ENCODE data around the gene FAM174C.

Gene FAM174C

DNA sequence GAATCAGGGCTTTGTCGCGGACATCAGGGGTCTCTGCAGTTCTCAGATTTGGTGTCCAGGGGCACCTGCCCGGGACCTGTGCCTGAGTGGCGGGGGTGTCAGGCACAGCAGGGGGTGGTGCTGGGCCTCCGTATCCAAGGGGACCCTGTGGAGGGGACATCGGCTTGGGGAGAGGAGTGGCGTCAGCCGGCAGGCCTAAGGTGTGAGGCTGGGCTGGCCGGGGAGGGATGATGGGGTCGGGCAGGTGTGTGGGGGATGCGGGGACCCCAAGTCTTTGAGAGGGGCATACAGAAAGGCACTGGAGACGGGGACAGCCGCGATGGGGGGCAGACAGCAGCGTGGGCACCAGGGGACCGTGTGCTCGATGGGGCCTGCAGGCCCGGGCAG, 12.9 kb downstream of the FAM174C start:
- no peak for DNase-seq (ENCODE audit: low read depth)
- TF ChIP-seq, protein P1, sequence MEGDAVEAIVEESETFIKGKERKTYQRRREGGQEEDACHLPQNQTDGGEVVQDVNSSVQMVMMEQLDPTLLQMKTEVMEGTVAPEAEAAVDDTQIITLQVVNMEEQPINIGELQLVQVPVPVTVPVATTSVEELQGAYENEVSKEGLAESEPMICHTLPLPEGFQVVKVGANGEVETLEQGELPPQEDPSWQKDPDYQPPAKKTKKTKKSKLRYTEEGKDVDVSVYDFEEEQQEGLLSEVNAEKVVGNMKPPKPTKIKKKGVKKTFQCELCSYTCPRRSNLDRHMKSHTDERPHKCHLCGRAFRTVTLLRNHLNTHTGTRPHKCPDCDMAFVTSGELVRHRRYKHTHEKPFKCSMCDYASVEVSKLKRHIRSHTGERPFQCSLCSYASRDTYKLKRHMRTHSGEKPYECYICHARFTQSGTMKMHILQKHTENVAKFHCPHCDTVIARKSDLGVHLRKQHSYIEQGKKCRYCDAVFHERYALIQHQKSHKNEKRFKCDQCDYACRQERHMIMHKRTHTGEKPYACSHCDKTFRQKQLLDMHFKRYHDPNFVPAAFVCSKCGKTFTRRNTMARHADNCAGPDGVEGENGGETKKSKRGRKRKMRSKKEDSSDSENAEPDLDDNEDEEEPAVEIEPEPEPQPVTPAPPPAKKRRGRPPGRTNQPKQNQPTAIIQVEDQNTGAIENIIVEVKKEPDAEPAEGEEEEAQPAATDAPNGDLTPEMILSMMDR (IDR thresholded peaks at IDR 0.05; ENCODE audit: control insufficient read depth, insufficient read depth, low read depth, low read length, missing control alignments): no peak

DNA sequence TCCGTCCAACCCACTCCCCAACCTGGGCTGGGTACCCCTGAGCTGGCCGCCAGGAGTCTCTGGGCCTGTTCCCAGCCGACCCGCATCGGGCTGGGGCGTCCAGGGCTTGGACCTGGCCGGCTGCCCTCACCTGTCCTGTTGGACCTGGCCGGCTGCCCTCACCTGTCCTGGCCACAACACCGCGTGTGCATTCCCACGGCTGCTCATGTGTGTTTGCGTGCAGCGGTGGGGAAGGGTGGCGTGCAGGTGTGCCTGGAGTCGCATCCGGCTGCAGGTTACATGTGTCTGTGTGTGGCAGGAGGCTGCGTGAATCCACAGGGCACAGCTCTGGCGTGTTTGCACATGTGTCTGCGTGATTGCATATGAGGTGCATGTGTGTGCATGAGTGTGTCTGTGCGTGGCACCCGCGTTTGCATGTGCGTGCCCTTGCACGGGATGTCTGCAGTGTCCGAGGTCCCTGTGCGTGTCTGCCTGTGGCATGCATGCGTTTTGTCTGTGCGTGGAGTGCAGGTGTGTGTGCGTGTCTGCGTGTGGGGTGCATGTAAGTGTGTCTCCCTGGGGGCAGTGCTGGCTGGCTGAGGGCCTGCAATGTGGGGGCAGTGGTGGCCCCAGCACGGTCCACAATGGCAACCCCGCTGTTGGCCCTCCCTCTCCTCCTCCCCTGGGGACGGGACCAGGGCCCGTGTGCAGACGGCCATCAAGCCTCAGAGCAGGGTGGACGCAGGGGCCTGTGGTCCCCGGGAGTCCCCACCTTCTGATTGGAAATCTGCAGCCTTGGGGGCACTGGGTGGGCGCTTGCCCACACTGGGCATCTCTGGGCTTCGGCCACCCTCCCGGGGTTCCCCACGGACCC, 13.7 kb downstream of the FAM174C start:
- DNase-seq (ENCODE audit: low read depth): no peak
- no peak overlapping the region for H3K4me3 ChIP-seq (ENCODE audit: control insufficient read depth, low read depth, low read length)
- TF ChIP-seq, protein P1 (IDR thresholded peaks at IDR 0.05; ENCODE audit: control insufficient read depth, insufficient read depth, low read depth, low read length, missing control alignments): no peak

More for the DNA sequence above, 12.9 kb downstream of the FAM174C start:
- H3K4me3 ChIP-seq (ENCODE audit: control insufficient read depth, low read depth, low read length): no peak overlapping the region

DNA sequence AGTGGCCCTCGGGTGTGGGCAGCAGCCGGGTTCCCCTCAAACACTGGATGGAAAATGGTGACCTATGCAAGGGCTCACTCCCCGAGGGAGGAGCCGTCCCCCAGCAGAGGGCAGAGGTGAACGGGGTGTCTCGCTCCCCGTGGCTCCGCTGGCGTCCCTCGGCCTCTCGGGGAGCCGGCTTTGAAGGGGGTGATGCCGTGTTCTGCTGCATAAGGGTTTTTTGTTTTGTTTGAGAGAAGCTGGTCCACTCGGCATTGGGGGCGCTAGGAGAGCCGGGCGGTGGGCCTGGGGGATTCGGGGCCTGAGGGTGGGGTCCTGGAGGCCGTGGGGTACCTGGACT, 14.3 kb downstream of the FAM174C start:
- no peak overlapping the region for H3K4me3 ChIP-seq (ENCODE audit: control insufficient read depth, low read depth, low read length)
- no peak for DNase-seq (ENCODE audit: low read depth)
- TF ChIP-seq, protein P1 (IDR thresholded peaks at IDR 0.05; ENCODE audit: control insufficient read depth, insufficient read depth, low read depth, low read length, missing control alignments): no peak

DNA sequence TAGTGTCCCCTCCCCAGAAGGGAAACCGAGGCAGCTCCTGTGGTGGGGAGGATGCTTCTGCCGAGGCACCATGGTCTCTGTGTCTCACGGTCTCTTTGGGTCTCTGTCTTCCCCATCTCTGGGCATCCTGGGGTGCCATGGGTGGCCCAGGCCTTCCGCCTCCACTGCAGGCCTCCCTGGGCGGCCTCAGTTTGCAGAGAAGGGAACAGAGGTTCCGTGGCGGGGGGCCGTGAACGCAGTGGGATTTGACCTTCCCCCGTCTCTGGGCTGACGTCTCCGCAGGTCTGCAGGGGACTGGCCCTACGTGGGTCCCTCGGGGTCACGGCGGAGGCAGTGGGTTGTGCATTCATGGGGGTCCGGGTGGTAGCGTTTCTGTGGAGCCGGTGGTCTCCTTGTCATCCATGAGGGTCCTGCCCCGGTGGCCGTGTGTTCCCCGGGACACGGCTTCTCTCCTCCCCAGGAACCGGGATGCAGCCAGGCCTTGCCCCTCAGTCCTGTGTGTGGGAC, 14.9 kb downstream of the FAM174C start:
- no peak for DNase-seq (ENCODE audit: low read depth)
- no peak overlapping the region for H3K4me3 ChIP-seq (ENCODE audit: control insufficient read depth, low read depth, low read length)

GRCh38 chr19:1290703-1291651, 15.6 kb downstream of the FAM174C start:
- TF ChIP-seq, protein P1 (IDR thresholded peaks at IDR 0.05; ENCODE audit: control insufficient read depth, insufficient read depth, low read depth, low read length, missing control alignments): no peak
- DNase-seq (ENCODE audit: low read depth): no peak
- no peak overlapping the region for H3K4me3 ChIP-seq (ENCODE audit: control insufficient read depth, low read depth, low read length)

More for the DNA sequence above, 14.9 kb downstream of the FAM174C start:
- TF ChIP-seq, protein P1 (IDR thresholded peaks at IDR 0.05; ENCODE audit: control insufficient read depth, insufficient read depth, low read depth, low read length, missing control alignments): no peak

DNA sequence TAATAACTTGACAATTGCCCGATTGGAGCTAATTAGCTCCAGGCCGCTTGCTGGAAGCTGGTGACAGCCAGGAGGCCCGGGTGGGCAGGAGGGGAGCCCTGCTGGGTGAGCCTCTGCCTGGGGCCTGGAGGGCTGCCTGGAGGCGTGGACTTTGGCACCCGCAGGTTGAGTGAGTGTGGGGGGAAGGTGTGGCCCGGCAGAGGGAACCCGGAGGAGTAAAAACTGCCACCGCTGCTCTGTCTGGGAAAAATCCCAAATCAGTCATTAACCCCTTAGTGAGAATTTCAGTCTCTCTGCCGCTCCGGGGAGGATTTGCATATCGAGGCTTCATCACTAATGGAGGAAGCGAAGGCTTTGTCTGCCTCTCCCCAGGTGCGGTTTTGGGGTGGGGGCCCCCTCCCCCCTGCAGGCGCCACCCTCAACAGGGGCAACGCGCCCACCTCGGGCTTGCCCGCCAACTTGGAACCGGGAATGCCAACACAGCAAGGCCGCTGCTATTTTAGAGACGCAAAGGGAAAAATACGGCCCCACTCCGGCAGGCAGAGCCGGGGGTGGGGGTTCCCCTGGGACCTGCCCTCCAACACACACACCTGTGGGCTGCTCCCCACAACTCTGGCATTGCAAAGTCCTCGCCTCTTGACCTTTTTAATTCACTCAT, 16.6 kb downstream of the FAM174C start:
- TF ChIP-seq, protein P1 (IDR thresholded peaks at IDR 0.05; ENCODE audit: control insufficient read depth, insufficient read depth, low read depth, low read length, missing control alignments): no peak
- no peak for DNase-seq (ENCODE audit: low read depth)
- no peak overlapping the region for H3K4me3 ChIP-seq (ENCODE audit: control insufficient read depth, low read depth, low read length)
